GM23338 (cell line): Measurements from ENCODE around the gene CDK5. TPM values are rescaled to one million over a fixed set of nuclear protein-coding genes. Genes with fewer than 3 reads are reported as not detected.

Experiments used
- CREB1 ChIP-seq: fragments of 250-450 bp; sonication (Bioruptor Pico); IDR thresholded peaks from 2 replicates; pipeline ENCODE4 v1.5.0; 2020; ENCODE audit warnings: low read depth, mild to moderate bottlenecking, moderate library complexity
- CTCF ChIP-seq, 2 experiments: fragments of 200-600 bp in 1 of 2; sonication (generic) in 1 of 2; conservative IDR thresholded peaks; 2 replicates each; pipeline versions ENCODE4 v1.5.1 to v1.6.1; 2016 to 2017; ENCODE audit warnings: antibody characterized with exemption in 2 of 2, low read depth in 2 of 2, mild to moderate bottlenecking in 2 of 2, moderate library complexity in 1 of 2
- EZH2phosphoT487 ChIP-seq: fragments of 200-600 bp; sonication (generic); IDR thresholded peaks from one replicate; pipeline ENCODE4 v1.8.1; 2018; ENCODE audit warnings: antibody characterized with exemption; ENCODE audit not compliant: unreplicated experiment
- JUNB ChIP-seq: IDR thresholded peaks from one replicate; pipeline ENCODE4 v1.6.1; 2016; ENCODE audit warnings: antibody characterized with exemption; ENCODE audit not compliant: unreplicated experiment
- NANOG ChIP-seq: IDR thresholded peaks from 2 replicates; pipeline ENCODE4 v1.6.1; 2016; ENCODE audit warnings: antibody characterized with exemption, borderline replicate concordance
- REST ChIP-seq: IDR thresholded peaks from one replicate; pipeline ENCODE4 v1.6.1; 2018; ENCODE audit warnings: antibody characterized with exemption; ENCODE audit not compliant: unreplicated experiment
- ZNF114 ChIP-seq: fragments of 250-450 bp; sonication (Bioruptor Pico); IDR thresholded peaks from 2 replicates; pipeline ENCODE4 v1.5.0; 2020; ENCODE audit warnings: mild to moderate bottlenecking, moderate library complexity
- ZNF331 ChIP-seq: fragments of 250-450 bp; sonication (Bioruptor Pico); IDR thresholded peaks from 2 replicates; pipeline ENCODE4 v1.5.0; 2020; ENCODE audit warnings: low read depth, mild to moderate bottlenecking, moderate library complexity
- ZNF462 ChIP-seq: fragments of 250-450 bp; sonication (Bioruptor Pico); IDR thresholded peaks from 2 replicates; pipeline ENCODE4 v1.5.0; 2020; ENCODE audit warnings: mild to moderate bottlenecking, moderate library complexity
- polyA plus RNA-seq: library from polyadenylated mRNA; unstranded; fragments of >200 nt; fragmentation: Nextera tagmentation; extraction: Ambion mirVana; gene quantifications from 2 replicates; pipeline ENCODE4 v1.2.1, GENCODE V29; 2016
- total RNA-seq: library from RNA; depleted of rRNA; stranded (reverse); fragments of >200 nt; shearing (Covaris generic); gene quantifications from 2 replicates; pipeline ENCODE4 v1.2.3, GENCODE V29; 2014

CDK5 gene
- total and polyA plus RNA-seq, 2 experiments from 2014 or later = 19.8 to 27.1 TPM

GRCh38 chr7:151099486-151100211 lies 42.0 kb upstream of the CDK5 start (continued):
- no peak for TF ChIP-seq ZNF462 (CRISPR knock-in tag)
- no peak for TF ChIP-seq ZNF331
- no peak for TF ChIP-seq NANOG
- TF ChIP-seq EZH2phosphoT487 = no peak
- no peak for TF ChIP-seq CREB1 (CRISPR knock-in tag)
- no peak for TF ChIP-seq REST
- no peak for TF ChIP-seq ZNF114 (CRISPR knock-in tag)
- no peak for TF ChIP-seq JUNB
- TF ChIP-seq CTCF (conservative IDR thresholded peaks at IDR 0.05; ENCODE audit: low read depth in 2 of 2) = no peak
